Hepatocyte (in vitro differentiated cells): ENCODE results near the gene FICD. TPM values are rescaled to one million over a fixed set of nuclear protein-coding genes. Genes with fewer than 3 reads are reported as not detected.

ENCODE experiments used
- DNase-seq: peaks from one replicate; pipeline ENCODE4 v3.0.0-alpha.2; 2016; ENCODE audit warnings: low spot score
- H2AFZ ChIP-seq: fragments of 200-600 bp; sonication (generic); 2 replicates; pipeline ENCODE4 v1.6.0; 2016; ENCODE audit warnings: antibody characterized with exemption, mild to moderate bottlenecking
- H3K27ac ChIP-seq: fragments of 200-600 bp; sonication (generic); 2 replicates; pipeline ENCODE4 v1.5.1; 2016; ENCODE audit warnings: mild to moderate bottlenecking
- H3K27me3 ChIP-seq: fragments of 200-600 bp; sonication (generic); 2 replicates; pipeline ENCODE4 v1.6.1; 2016
- H3K36me3 ChIP-seq: fragments of 200-600 bp; sonication (generic); replicated peaks from 2 replicates; pipeline ENCODE4 v1.5.1; 2016; ENCODE audit warnings: low read depth; ENCODE audit not compliant: insufficient read depth
- H3K4me1 ChIP-seq: fragments of 200-600 bp; sonication (generic); 2 replicates; pipeline ENCODE4 v1.5.1; 2016; ENCODE audit warnings: mild to moderate bottlenecking, moderate library complexity; ENCODE audit not compliant: insufficient read depth
- H3K4me2 ChIP-seq: fragments of 200-600 bp; sonication (generic); 2 replicates; pipeline ENCODE4 v1.6.0; 2016
- H3K4me3 ChIP-seq: fragments of 200-600 bp; sonication (generic); 2 replicates; pipeline ENCODE4 v1.5.1; 2016; ENCODE audit warnings: mild to moderate bottlenecking
- H3K79me2 ChIP-seq: fragments of 200-600 bp; sonication (generic); 2 replicates; pipeline ENCODE4 v1.6.0; 2017; ENCODE audit warnings: mild to moderate bottlenecking
- H3K9me2 ChIP-seq: fragments of 200-600 bp; sonication (generic); replicated peaks from 2 replicates; pipeline ENCODE4 v1.6.0; 2017; ENCODE audit warnings: mild to moderate bottlenecking; ENCODE audit not compliant: insufficient read depth
- H3K9me3 ChIP-seq: fragments of 200-600 bp; sonication (generic); 2 replicates; pipeline ENCODE4 v1.5.1; 2016; ENCODE audit warnings: low read depth, mild to moderate bottlenecking
- H4K20me1 ChIP-seq: fragments of 200-600 bp; sonication (generic); 2 replicates; pipeline ENCODE4 v1.6.0; 2016; ENCODE audit warnings: mild to moderate bottlenecking; ENCODE audit not compliant: insufficient read depth, poor library complexity, severe bottlenecking
- EZH2 ChIP-seq: fragments of 200-600 bp; sonication (generic); IDR thresholded peaks from 2 replicates; pipeline ENCODE4 v1.6.1; 2016; ENCODE audit warnings: antibody characterized with exemption, mild to moderate bottlenecking, borderline replicate concordance
- EZH2phosphoT487 ChIP-seq: fragments of 200-600 bp; sonication (generic); IDR thresholded peaks from one replicate; pipeline ENCODE4 v1.6.1; 2018; ENCODE audit warnings: antibody characterized with exemption, mild to moderate bottlenecking, low read depth, moderate library complexity; ENCODE audit not compliant: unreplicated experiment, severe bottlenecking
- WGBS: methylation state at CpG from one replicate; pipeline ENCODE4 v1.1.6; 2016; ENCODE audit warnings: low lambda C conversion rate; ENCODE audit errors: missing lambda C conversion rate; 5-methylcytosine and 5-hydroxymethylcytosine counted together
- polyA plus RNA-seq: library from polyadenylated mRNA; unstranded; fragments of >200 nt; fragmentation: Nextera tagmentation; extraction: Ambion mirVana; gene quantifications from 2 replicates; pipeline ENCODE4 v1.2.1, GENCODE V29; 2016
- total RNA-seq: library from RNA; depleted of rRNA; stranded (reverse); fragments of >200 nt; gene quantifications from 2 replicates; pipeline ENCODE4 v1.2.3, GENCODE V29; 2014
- TF ChIP-seq, protein P1 (sequence below): fragments of 200-600 bp; sonication (generic); IDR thresholded peaks from 2 replicates; pipeline ENCODE4 v1.5.1; 2016; ENCODE audit warnings: antibody characterized with exemption, mild to moderate bottlenecking; ENCODE audit not compliant: poor library complexity

The FICD gene
- total and polyA plus RNA-seq, 2 experiments from 2014 or later = 6.2 to 6.4 TPM

DNA sequence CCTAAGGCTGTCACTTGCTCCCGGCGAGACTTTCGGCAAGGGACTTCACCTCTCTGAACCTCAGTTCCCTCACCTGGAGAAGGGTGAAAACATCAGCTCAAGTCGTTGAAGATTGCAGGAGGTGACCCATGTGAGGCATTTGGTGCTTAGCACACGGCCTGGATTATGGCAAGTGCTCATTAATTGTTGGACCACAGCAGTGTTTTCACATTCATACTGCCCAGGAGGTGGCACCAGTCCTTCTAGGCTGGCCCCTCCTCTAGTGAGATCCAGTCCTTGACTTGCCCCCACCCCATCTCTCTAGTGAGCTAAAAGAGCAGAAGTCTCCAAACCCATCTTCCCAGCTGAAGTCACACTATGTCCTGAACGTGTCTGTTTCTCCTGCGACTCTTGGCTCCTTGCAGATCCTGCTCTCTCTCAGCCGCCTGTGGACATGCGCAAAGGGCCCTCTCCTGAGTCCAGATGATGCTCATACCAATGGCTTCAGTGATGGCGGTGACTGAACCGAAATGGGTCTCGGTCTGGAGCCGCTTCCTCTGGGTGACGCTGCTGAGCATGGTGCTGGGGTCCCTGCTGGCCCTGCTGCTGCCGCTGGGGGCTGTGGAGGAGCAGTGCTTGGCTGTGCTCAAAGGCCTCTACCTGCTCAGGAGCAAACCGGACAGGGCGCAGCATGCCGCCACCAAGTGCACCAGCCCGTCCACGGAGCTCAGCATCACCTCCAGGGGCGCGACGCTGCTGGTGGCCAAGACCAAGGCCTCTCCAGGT lies 1.6 kb downstream of the FICD start:
- H4K20me1 ChIP-seq = no peaks in the 10 kb centered on the region
- H3K4me3 ChIP-seq = no peak overlapping the region
- no peaks in the 10 kb centered on the region for H3K9me2 ChIP-seq
- H3K4me2 ChIP-seq = no peak overlapping the region
- H3K9me3 ChIP-seq = no peaks in the 10 kb centered on the region
- H3K27ac ChIP-seq = no peak overlapping the region
- H3K36me3 ChIP-seq = no peaks in the 10 kb centered on the region
- H3K27me3 ChIP-seq = no peaks in the 10 kb centered on the region
- TF ChIP-seq EZH2 (no peak), EZH2phosphoT487 (no peak)
- TF ChIP-seq, protein P1, sequence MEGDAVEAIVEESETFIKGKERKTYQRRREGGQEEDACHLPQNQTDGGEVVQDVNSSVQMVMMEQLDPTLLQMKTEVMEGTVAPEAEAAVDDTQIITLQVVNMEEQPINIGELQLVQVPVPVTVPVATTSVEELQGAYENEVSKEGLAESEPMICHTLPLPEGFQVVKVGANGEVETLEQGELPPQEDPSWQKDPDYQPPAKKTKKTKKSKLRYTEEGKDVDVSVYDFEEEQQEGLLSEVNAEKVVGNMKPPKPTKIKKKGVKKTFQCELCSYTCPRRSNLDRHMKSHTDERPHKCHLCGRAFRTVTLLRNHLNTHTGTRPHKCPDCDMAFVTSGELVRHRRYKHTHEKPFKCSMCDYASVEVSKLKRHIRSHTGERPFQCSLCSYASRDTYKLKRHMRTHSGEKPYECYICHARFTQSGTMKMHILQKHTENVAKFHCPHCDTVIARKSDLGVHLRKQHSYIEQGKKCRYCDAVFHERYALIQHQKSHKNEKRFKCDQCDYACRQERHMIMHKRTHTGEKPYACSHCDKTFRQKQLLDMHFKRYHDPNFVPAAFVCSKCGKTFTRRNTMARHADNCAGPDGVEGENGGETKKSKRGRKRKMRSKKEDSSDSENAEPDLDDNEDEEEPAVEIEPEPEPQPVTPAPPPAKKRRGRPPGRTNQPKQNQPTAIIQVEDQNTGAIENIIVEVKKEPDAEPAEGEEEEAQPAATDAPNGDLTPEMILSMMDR = no peak
- no peak for DNase-seq
- no peaks in the 10 kb centered on the region for H3K79me2 ChIP-seq
- H2AFZ ChIP-seq = no peak overlapping the region
- 92% methylated on average over 23 of the region's 23 CpGs for WGBS
- peaks cover 6% of the 10 kb centered on the region for H3K4me1 ChIP-seq

DNA sequence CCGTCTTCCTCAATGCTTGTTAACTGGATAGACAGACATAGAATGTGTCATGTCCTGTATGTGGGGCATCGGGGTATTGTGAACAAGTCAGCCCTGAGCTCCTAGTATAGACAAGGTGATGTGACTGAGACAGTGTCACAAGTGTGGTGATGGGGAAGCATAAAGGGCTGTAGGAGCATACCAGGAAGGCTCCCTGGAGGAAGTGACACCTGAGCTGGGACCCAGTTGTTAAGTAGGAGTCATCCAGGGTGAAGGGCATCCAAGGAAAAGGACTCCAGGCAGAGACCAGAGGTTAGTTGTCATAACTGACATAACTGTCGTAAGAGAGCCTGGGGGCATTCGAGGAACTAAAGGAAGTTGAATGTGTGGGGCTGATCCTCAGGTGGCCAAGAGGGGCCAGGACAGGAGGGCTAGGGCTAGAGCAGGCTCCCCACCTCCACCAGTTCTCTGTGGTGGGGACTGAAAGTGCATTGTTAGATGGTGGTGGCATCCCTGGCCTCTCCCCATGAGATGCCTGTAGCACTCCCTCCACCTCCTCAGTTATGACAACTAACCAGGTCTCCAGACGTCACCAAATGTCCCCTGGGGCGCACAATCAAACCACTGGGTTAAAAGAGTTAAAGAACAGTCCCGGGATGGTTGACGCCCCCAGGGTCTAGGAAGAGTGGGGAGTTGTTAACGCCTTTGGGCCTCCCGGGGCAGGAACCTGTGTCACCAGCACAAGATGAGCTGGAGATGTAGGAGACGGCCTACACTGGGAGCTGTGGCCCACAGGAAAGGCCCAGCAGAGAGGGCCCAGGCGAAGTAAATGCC lies 2.4 kb downstream of the FICD start:
- no peak overlapping the region for H3K27ac ChIP-seq
- H2AFZ ChIP-seq = no peak overlapping the region
- H3K36me3 ChIP-seq = no peaks in the 10 kb centered on the region
- peaks cover 6% of the 10 kb centered on the region for H3K4me1 ChIP-seq
- H3K79me2 ChIP-seq = no peaks in the 10 kb centered on the region
- WGBS = 90% methylated on average over 12 of the region's 12 CpGs
- no peaks in the 10 kb centered on the region for H4K20me1 ChIP-seq
- no peak overlapping the region for H3K4me2 ChIP-seq
- no peaks in the 10 kb centered on the region for H3K9me3 ChIP-seq
- no peak for TF ChIP-seq EZH2
- TF ChIP-seq, protein P1 = no peak
- TF ChIP-seq EZH2phosphoT487 = no peak
- H3K4me3 ChIP-seq = no peak overlapping the region
- DNase-seq = no peak
- no peaks in the 10 kb centered on the region for H3K27me3 ChIP-seq
- H3K9me2 ChIP-seq = no peaks in the 10 kb centered on the region

GRCh38 chr12:108518101-108518715 lies 3.1 kb downstream of the FICD start:
- Histone ChIP-seq H3K36me3 (no peaks in the 10 kb centered on the region), H3K9me2 (no peaks in the 10 kb centered on the region), H3K4me1 (peaks cover 6% of the 10 kb centered on the region), H4K20me1 (no peaks in the 10 kb centered on the region), H3K9me3 (no peaks in the 10 kb centered on the region), H3K27ac (no peak overlapping the region), H3K79me2 (no peaks in the 10 kb centered on the region), H2AFZ (no peak overlapping the region), H3K27me3 (no peaks in the 10 kb centered on the region), H3K4me3 (no peak overlapping the region), H3K4me2 (no peak overlapping the region)
- WGBS = 95% methylated on average over 24 of the region's 24 CpGs
- TF ChIP-seq EZH2 (no peak), EZH2phosphoT487 (no peak)
- TF ChIP-seq, protein P1 = no peak
- DNase-seq = no peak
